SU-DHL-6 (cell line): Measurements from ENCODE around the gene SLC25A39.
A peak's percentile ranks its signal among the peaks of the same experiment; 100 is the strongest.
"Not testable (repeated sequence)": the region's sequence is repeated elsewhere in the genome, so short reads cannot be mapped to it uniquely, and the experiment has no call there.

ENCODE experiments used
- H2AFZ ChIP-seq: fragments of 200-600 bp; sonication (generic); 2 replicates; pipeline ENCODE4 v1.6.1; 2014; ENCODE audit warnings: low read depth, mild to moderate bottlenecking, moderate library complexity, mixed read lengths, antibody characterized with exemption, low read length; ENCODE audit not compliant: severe bottlenecking
- H3F3A ChIP-seq: fragments of 200-600 bp; shearing (Covaris generic); 2 replicates; pipeline ENCODE4 v1.6.0; 2016; ENCODE audit warnings: antibody characterized with exemption, mild to moderate bottlenecking; ENCODE audit not compliant: insufficient read depth
- H3K27ac ChIP-seq: fragments of 200-600 bp; sonication (generic); 2 replicates; pipeline ENCODE4 v1.5.1; 2016; ENCODE audit warnings: low read depth, mild to moderate bottlenecking, low read length, moderate library complexity, mixed read lengths
- H3K27me3 ChIP-seq: fragments of 200-600 bp; sonication (generic), shearing (Covaris generic); 2 replicates; pipeline ENCODE4 v1.6.0; 2014; ENCODE audit warnings: mild to moderate bottlenecking, low read length
- H3K36me3 ChIP-seq: fragments of 200-600 bp; sonication (generic); 2 replicates; pipeline ENCODE4 v1.6.1; 2014; ENCODE audit warnings: mild to moderate bottlenecking, low read length, mixed read lengths
- H3K4me2 ChIP-seq: fragments of 300-600, 200-600 bp; shearing (Covaris generic), sonication (generic); 2 replicates; pipeline ENCODE4 v1.6.0; 2014; ENCODE audit warnings: low read length, low read depth, mild to moderate bottlenecking; ENCODE audit not compliant: poor library complexity, severe bottlenecking
- H3K4me3 ChIP-seq: fragments of 200-600 bp; sonication (generic); 2 replicates; pipeline ENCODE4 v1.5.1; 2014; ENCODE audit warnings: antibody characterized with exemption, low read length, mild to moderate bottlenecking, mixed read lengths; ENCODE audit not compliant: insufficient read depth, poor library complexity, severe bottlenecking
- H3K79me2 ChIP-seq: fragments of 200-600 bp; sonication (generic); 2 replicates; pipeline ENCODE4 v1.6.1; 2014; ENCODE audit warnings: mild to moderate bottlenecking, low read length, moderate library complexity; ENCODE audit not compliant: insufficient read depth
- H3K9ac ChIP-seq: fragments of 200-600 bp; sonication (generic); 2 replicates; pipeline ENCODE4 v1.7.0; 2014; ENCODE audit warnings: mild to moderate bottlenecking, low read length
- H3K9me2 ChIP-seq: fragments of 200-600 bp; sonication (generic); replicated peaks from 2 replicates; pipeline ENCODE4 v1.6.1; 2014; ENCODE audit warnings: low read length; ENCODE audit not compliant: insufficient read depth
- H3K9me3 ChIP-seq: fragments of 200-600 bp; sonication (generic); 2 replicates; pipeline ENCODE4 v1.6.1; 2014; ENCODE audit warnings: low read length, mixed read lengths; ENCODE audit not compliant: insufficient read depth
- H4K20me1 ChIP-seq: fragments of 200-600 bp; sonication (generic); 2 replicates; pipeline ENCODE4 v1.6.1; 2014; ENCODE audit warnings: low read depth, mild to moderate bottlenecking, antibody characterized with exemption, low read length, moderate library complexity, mixed read lengths
- EZH2phosphoT487 ChIP-seq: fragments of 200-600 bp; sonication (generic), shearing (Covaris generic); conservative IDR thresholded peaks from 2 replicates; pipeline ENCODE4 v1.6.1; 2018; ENCODE audit warnings: mild to moderate bottlenecking, antibody characterized with exemption, low read length, moderate library complexity, mixed read lengths
- TF ChIP-seq, protein P1 (sequence below): fragments of 200-600 bp; sonication (generic); IDR thresholded peaks from one replicate; pipeline ENCODE4 v1.5.1; 2017; ENCODE audit warnings: antibody characterized with exemption, mild to moderate bottlenecking, low read length, moderate library complexity; ENCODE audit not compliant: insufficient read depth, poor library complexity, severe bottlenecking

Gene SLC25A39

GRCh38 chr17:44348234-44348987 is 23.8 kb upstream of the SLC25A39 start:
- H4K20me1 ChIP-seq: no peaks in the 10 kb centered on the region
- H3K36me3 ChIP-seq: no peaks in the 10 kb centered on the region
- TF ChIP-seq, protein P1, sequence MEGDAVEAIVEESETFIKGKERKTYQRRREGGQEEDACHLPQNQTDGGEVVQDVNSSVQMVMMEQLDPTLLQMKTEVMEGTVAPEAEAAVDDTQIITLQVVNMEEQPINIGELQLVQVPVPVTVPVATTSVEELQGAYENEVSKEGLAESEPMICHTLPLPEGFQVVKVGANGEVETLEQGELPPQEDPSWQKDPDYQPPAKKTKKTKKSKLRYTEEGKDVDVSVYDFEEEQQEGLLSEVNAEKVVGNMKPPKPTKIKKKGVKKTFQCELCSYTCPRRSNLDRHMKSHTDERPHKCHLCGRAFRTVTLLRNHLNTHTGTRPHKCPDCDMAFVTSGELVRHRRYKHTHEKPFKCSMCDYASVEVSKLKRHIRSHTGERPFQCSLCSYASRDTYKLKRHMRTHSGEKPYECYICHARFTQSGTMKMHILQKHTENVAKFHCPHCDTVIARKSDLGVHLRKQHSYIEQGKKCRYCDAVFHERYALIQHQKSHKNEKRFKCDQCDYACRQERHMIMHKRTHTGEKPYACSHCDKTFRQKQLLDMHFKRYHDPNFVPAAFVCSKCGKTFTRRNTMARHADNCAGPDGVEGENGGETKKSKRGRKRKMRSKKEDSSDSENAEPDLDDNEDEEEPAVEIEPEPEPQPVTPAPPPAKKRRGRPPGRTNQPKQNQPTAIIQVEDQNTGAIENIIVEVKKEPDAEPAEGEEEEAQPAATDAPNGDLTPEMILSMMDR: no peak
- TF ChIP-seq EZH2phosphoT487: no peak
- H3K9ac ChIP-seq: peak overlapping the region; percentile 28
- no peaks in the 10 kb centered on the region for H3K9me2 ChIP-seq
- H3F3A ChIP-seq: peaks cover 43% of the 10 kb centered on the region
- no peak overlapping the region for H2AFZ ChIP-seq
- H3K9me3 ChIP-seq: no peaks in the 10 kb centered on the region
- peak overlapping the region; percentile 88 for H3K4me2 ChIP-seq
- H3K27me3 ChIP-seq: no peaks in the 10 kb centered on the region
- H3K4me3 ChIP-seq: no peak overlapping the region
- peak overlapping the region; percentile 97 for H3K27ac ChIP-seq
- peaks cover 4% of the 10 kb centered on the region; the same call in 1 of the 2 replicates for H3K79me2 ChIP-seq

GRCh38 chr17:44347206-44348055 is 22.8 kb upstream of the SLC25A39 start:
- Histone ChIP-seq H3F3A (peaks cover 37% of the 10 kb centered on the region), H3K27ac (peak overlapping the region; percentile 97), H3K9ac (peak overlapping the region; percentile 77), H3K4me2 (peak overlapping the region; percentile 88)
- H4K20me1 ChIP-seq, H3K36me3 ChIP-seq, H3K79me2 ChIP-seq, H2AFZ ChIP-seq, H3K9me2 ChIP-seq, H3K27me3 ChIP-seq, H3K4me3 ChIP-seq, H3K9me3 ChIP-seq: not testable (repeated sequence)

- Histone ChIP-seq H3F3A (peaks cover 37% of the 10 kb centered on the region), H3K9me2 (no peaks in the 10 kb centered on the region), H3K36me3 (no peaks in the 10 kb centered on the region), H3K4me2 (peak overlapping the region; percentile 88), H3K9ac (peak overlapping the region; percentile 77), H3K27me3 (no peaks in the 10 kb centered on the region), H3K79me2 (peaks cover 4% of the 10 kb centered on the region; the same call in 1 of the 2 replicates), H3K27ac (peak overlapping the region; percentile 97), H3K9me3 (no peaks in the 10 kb centered on the region), H3K4me3 (peak overlapping the region; percentile 90), H2AFZ (no peak overlapping the region), H4K20me1 (no peaks in the 10 kb centered on the region)
- TF ChIP-seq, protein P1: no peak
- TF ChIP-seq EZH2phosphoT487: no peak
These were observed 21.6 kb upstream of the SLC25A39 start for GRCh38 chr17:44346064-44346844.
